Adrenal gland (tissue), 19 donors: ENCODE data around the gene PRR20A. TPM values are rescaled to one million over a fixed set of nuclear protein-coding genes. Genes with fewer than 3 reads are reported as not detected.
"Not testable (repeated sequence)": the region's sequence is repeated elsewhere in the genome, so short reads cannot be mapped to it uniquely, and the experiment has no call there.

ENCODE experiments used
- DNase-seq, 7 donors: peaks; one replicate each; pipeline ENCODE4 v3.0.0-alpha.2; 2019 to 2020
- H3K27ac ChIP-seq, 5 donors: fragments of 200-600 bp; sonication (generic) in 4 of 5; 1 replicate in 3 of 5; 2 replicates in 2 of 5; pipeline versions ENCODE4 v1.5.1 to v1.8.0; 2016 to 2020; ENCODE audit warnings: mild to moderate bottlenecking in 1 of 5
- H3K27me3 ChIP-seq: fragments of 200-600 bp; 2 replicates; pipeline ENCODE4 v1.8.0; 2021
- H3K36me3 ChIP-seq, 2 donors: fragments of 200-600 bp; replicated peaks in 1 of 2; 1 replicate in 1 of 2; 2 replicates in 1 of 2; pipeline versions ENCODE4 v1.5.1 to v1.8.0; 2018 to 2022
- H3K4me1 ChIP-seq, 2 donors: fragments of 200-600 bp; replicated peaks in 1 of 2; 1 replicate in 1 of 2; 2 replicates in 1 of 2; pipeline versions ENCODE4 v1.5.1 to v1.8.0; 2018 to 2021
- H3K4me3 ChIP-seq, 4 donors: fragments of 200-600 bp; sonication (generic) in 3 of 4; one replicate each; pipeline ENCODE4 v1.5.1; 2016 to 2018
- H3K9me3 ChIP-seq, 3 donors: fragments of 200-600 bp; sonication (generic) in 1 of 3; replicated peaks in 1 of 3; 1 replicate in 2 of 3; 2 replicates in 1 of 3; pipeline versions ENCODE4 v1.5.1 to v1.8.0; 2016 to 2021
- POLR2A ChIP-seq, 2 donors: fragments of 450-650 bp; IDR thresholded peaks; one replicate each; pipeline ENCODE4 v1.6.1; 2017; ENCODE audit warnings: antibody characterized with exemption in 2 of 2, mild to moderate bottlenecking in 2 of 2, moderate library complexity in 1 of 2
- WGBS, 4 donors: extraction: QIAGEN DNeasy Blood & Tissue Kit in 2 of 4; methylation state at CpG; one replicate each; pipeline versions ENCODE4 v1.1.5 to v1.1.7; 2013 to 2017; 5-methylcytosine and 5-hydroxymethylcytosine counted together
- intact Hi-C, 2 donors: fragments of 100-400 bp; cut with DNase I; formaldehyde crosslinking; loops; one replicate each; pipeline versions ENCODE4 v1.14.1 to v1.15.0; 2022 to 2023
- long read RNA-seq, 10 donors: library from polyadenylated mRNA in 3 of 10; unstranded in 2 of 10; stranded (forward) in 1 of 10; transcript quantifications; one replicate each; pipeline ENCODE4 v2.0.0 and lab custom pipeline, GENCODE V29; 2021 to 2026
- polyA plus RNA-seq, 3 donors: library from polyadenylated mRNA; stranded (reverse); fragments of 200-250 nt in 2 of 3; fragments of 350-450 nt in 1 of 3; fragmentation: Illumina TruSeq in 1 of 3; extraction: RNeasy Lipid Tissue Mini Kit (QIAGEN cat#74804) in 1 of 3; gene quantifications; one replicate each; pipeline ENCODE4 v1.2.3, GENCODE V29; 2013 to 2014
- total RNA-seq, 9 donors: library from RNA; depleted of rRNA in 4 of 9; stranded (reverse); fragments of >200 nt in 4 of 9; fragments of 120-200 nt in 1 of 9; fragmentation: NEBNext Ultra II Directional in 1 of 9; extraction: Animal tissue kit (Norgen Biotek cat#: 25700) in 1 of 9; gene quantifications; one replicate each; pipeline versions ENCODE4 v1.1.0 to v1.2.4, GENCODE V29; 2013 to 2023
- TF ChIP-seq, protein P1 (sequence below), 6 experiments: fragments of 450-650 bp in 4 of 6; fragments of 200-600 bp in 2 of 6; sonication (generic) in 1 of 6; IDR thresholded peaks; 1 replicate in 5 of 6; 2 replicates in 1 of 6; pipeline versions ENCODE4 v1.5.1 to v1.8.0; 2016 to 2021; ENCODE audit warnings: antibody characterized with exemption in 6 of 6, mild to moderate bottlenecking in 2 of 6, moderate library complexity in 1 of 6
- donor health status: healthy with polysubstance abuse.
- donor health status: Bipolar disorder and iron deficiency.
- donor health status: DM: yes; HTN: yes; CAD: no.
- donor health status: DM: no; HTN: no; CAD: no.
- donor health status: DM: no; HTN: no; CAD: no.
- donor health status: DM: yes; HTN: yes; CAD: no.

Gene PRR20A
- not detected for total RNA-seq
- polyA plus RNA-seq = not detected
- long read RNA-seq, donor 1 = 0 reads
- long read RNA-seq, donor 2 = 0 reads
- long read RNA-seq, donor 3 = 0 reads
- long read RNA-seq, donor 4 = 0 reads
- long read RNA-seq, donor 5 = 0 reads
- long read RNA-seq, donor 6 = 0 reads
- long read RNA-seq, donor 7 = 0 reads
- long read RNA-seq, donor 8 = 0 reads
- long read RNA-seq, donor 9 = 0 reads
- long read RNA-seq, donor 10 = 0 reads

DNA sequence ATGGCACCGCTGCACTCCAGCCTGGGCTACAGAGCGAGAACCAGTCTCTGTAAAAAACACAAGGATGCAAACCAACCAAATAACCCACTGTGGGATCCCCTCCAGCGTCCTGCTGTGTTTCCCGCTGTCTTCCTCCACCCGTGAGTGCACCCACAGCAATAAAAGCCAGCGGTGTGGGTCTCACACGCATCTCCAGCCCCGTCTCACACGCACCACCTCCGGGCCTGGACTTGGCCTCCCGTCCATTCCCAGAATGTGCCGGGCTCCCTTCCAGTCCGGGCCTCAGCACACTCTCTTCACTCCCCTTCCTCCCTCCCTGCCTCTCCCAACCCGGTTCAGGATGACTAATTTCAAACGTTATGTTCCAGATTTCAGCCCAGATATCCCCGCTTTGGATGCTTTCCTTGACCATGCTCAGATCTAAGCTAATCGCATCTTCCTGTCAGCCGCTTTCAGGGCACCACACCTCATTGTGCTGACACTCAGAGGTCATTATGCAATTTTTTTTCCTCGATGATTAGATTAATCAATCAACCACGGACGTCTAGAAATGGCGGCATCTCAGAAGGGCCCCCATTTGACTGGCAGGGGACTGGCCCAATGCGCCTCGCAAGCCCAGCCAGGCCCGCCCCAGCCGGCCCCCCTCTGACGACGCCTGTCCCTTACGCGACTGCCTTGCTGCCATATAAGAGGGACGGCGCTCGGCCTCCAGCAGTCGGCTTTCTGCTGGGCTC is at the start of gene PRR20A:
PRR20A (plus strand) TSS at position 684 of the 734 bp plus-strand sequence. CDS start 387 bp downstream, outside the sequence.
- intact Hi-C loops, H3K27me3 ChIP-seq, DNase-seq, H3K4me1 ChIP-seq, H3K36me3 ChIP-seq, H3K27ac ChIP-seq, H3K4me3 ChIP-seq, H3K9me3 ChIP-seq: not testable (repeated sequence)
- 85 to 90% (median 88%) methylated on average over 10 to 12 of the region's 34 CpGs for WGBS, 4 donors

GRCh38 chr13:57114945-57115344 is 25.8 kb upstream of the PRR20A start:
- TF ChIP-seq POLR2A (IDR thresholded peaks at IDR 0.05) = no peak
- TF ChIP-seq, protein P1, sequence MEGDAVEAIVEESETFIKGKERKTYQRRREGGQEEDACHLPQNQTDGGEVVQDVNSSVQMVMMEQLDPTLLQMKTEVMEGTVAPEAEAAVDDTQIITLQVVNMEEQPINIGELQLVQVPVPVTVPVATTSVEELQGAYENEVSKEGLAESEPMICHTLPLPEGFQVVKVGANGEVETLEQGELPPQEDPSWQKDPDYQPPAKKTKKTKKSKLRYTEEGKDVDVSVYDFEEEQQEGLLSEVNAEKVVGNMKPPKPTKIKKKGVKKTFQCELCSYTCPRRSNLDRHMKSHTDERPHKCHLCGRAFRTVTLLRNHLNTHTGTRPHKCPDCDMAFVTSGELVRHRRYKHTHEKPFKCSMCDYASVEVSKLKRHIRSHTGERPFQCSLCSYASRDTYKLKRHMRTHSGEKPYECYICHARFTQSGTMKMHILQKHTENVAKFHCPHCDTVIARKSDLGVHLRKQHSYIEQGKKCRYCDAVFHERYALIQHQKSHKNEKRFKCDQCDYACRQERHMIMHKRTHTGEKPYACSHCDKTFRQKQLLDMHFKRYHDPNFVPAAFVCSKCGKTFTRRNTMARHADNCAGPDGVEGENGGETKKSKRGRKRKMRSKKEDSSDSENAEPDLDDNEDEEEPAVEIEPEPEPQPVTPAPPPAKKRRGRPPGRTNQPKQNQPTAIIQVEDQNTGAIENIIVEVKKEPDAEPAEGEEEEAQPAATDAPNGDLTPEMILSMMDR (IDR thresholded peaks at IDR 0.05) = no peak
- 80 to 87% (median 85%) methylated on average over 4 of the region's 4 CpGs for WGBS, 4 donors
- Histone ChIP-seq H3K4me3 (no peak overlapping the region), H3K36me3 (no peaks in the 10 kb centered on the region), H3K27me3 (no peaks in the 10 kb centered on the region), H3K4me1 (no peaks in the 10 kb centered on the region), H3K9me3 (peaks cover 0 to 3% (median 0%) of the 10 kb centered on the region in 3 donors), H3K27ac (no peak overlapping the region)
- no peak for DNase-seq
- intact Hi-C loops = no loop called here

DNA sequence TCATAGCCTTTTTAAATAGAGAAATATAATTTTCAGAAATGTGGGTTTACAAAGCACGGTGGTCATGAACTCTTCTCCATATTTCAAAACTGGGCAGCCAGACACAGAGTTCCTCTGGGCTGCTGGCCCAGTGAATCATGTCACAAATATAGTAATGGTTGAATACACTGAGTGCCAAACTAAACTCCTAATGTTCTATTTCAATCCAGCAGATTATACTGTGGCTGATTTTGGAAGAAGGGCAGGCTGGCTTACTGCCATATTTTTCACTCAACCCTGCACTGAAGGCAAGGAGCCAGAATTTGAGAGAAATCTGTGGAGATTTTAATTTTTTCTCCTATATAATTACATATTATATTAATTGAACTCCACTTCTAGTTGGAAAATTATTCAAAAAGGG is 17.0 kb upstream of the PRR20A start:
- Histone ChIP-seq H3K4me1 (no peaks in the 10 kb centered on the region), H3K27ac (no peak overlapping the region), H3K27me3 (no peaks in the 10 kb centered on the region), H3K36me3 (no peaks in the 10 kb centered on the region), H3K4me3 (no peak overlapping the region), H3K9me3 (no peaks in the 10 kb centered on the region)
- no peak for TF ChIP-seq POLR2A (IDR thresholded peaks at IDR 0.05)
- TF ChIP-seq, protein P1 (IDR thresholded peaks at IDR 0.05) = no peak
- intact Hi-C loops = no loop called here
- WGBS, 4 donors = 39 to 52% (median 49%) methylated on average over 1 of the region's 1 CpG
- DNase-seq = peak in 2 of 7 donors; percentile 1 to 14

GRCh38 chr13:57128909-57129308 is 11.8 kb upstream of the PRR20A start:
- Histone ChIP-seq H3K4me1 (no peaks in the 10 kb centered on the region), H3K9me3 (no peaks in the 10 kb centered on the region), H3K4me3 (no peak overlapping the region), H3K27ac (no peak overlapping the region), H3K36me3 (no peaks in the 10 kb centered on the region), H3K27me3 (no peaks in the 10 kb centered on the region)
- no peak for DNase-seq
- intact Hi-C loops = no loop called here
- 75 to 78% (median 76%) methylated on average over 6 of the region's 6 CpGs for WGBS, 4 donors
- TF ChIP-seq POLR2A (IDR thresholded peaks at IDR 0.05) = no peak
- TF ChIP-seq, protein P1 (IDR thresholded peaks at IDR 0.05) = no peak
